ENCODE results near the gene MRPS11.
"Not testable (repeated sequence)": the region's sequence is repeated elsewhere in the genome, so short reads cannot be mapped to it uniquely, and the experiment has no call there.

Gene MRPS11

DNA sequence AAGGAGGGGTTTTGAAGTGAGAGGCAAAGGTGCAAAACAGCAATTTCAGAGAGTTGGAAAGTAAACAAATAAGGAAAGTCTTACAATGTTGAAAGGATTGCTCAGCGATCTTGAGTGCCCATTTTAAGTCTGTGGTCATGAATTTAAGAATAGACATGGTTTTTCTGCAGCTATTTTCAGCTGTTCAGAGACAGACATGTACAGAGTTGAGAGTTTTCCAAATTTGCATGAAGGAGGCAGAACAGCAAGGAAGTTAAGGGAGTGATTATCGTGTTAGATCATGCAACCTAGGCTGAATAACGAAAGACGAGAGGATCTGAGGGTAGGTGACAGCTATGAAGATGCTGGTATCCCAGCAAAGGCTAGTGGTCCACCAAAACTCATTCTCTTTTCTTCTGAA lies 41.8 kb downstream of the MRPS11 start:
- Histone ChIP-seq H3K36me3 (ENCODE audit: control insufficient read depth, insufficient read depth, low read length) (peaks cover 15% of the 10 kb centered on the region), H3K27ac (ENCODE audit: low read depth, low read length) (no peak overlapping the region), H3K4me1 (ENCODE audit: control insufficient read depth, insufficient read depth, low read length) (no peaks in the 10 kb centered on the region), H3K4me3 (ENCODE audit: low read length) (no peak overlapping the region), H3K27me3 (ENCODE audit: control insufficient read depth, insufficient read depth, low read length) (no peaks in the 10 kb centered on the region), H3K9ac (ENCODE audit: low read length) (no peak overlapping the region)

DNA sequence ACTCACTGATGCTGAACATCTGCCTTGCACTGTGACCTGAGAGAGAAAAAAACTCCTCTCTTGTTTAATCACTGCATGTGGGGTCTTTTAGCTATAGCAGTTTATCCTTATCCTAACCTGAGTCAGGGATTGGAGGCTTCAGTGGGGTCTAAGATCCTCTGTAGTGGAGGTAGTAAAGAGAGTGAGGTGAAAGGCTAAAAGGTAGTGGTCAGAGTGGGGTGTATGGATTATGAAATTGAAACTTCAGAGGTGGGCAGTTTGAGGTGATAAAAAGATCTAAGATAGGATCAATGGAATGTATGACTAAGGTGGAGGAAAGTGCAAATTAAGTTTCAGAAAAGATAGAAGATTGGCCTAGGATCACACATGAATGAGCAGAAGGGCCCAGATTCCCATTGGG lies 42.5 kb downstream of the MRPS11 start:
- H3K36me3 ChIP-seq (ENCODE audit: control insufficient read depth, insufficient read depth, low read length), result peaks cover 15% of the 10 kb centered on the region
- no peak overlapping the region for H3K9ac ChIP-seq (ENCODE audit: low read length)
- H3K4me1 ChIP-seq (ENCODE audit: control insufficient read depth, insufficient read depth, low read length), result no peaks in the 10 kb centered on the region
- no peak overlapping the region for H3K4me3 ChIP-seq (ENCODE audit: low read length)
- no peak overlapping the region for H3K27ac ChIP-seq (ENCODE audit: low read depth, low read length)
- H3K27me3 ChIP-seq (ENCODE audit: control insufficient read depth, insufficient read depth, low read length), result no peaks in the 10 kb centered on the region

DNA sequence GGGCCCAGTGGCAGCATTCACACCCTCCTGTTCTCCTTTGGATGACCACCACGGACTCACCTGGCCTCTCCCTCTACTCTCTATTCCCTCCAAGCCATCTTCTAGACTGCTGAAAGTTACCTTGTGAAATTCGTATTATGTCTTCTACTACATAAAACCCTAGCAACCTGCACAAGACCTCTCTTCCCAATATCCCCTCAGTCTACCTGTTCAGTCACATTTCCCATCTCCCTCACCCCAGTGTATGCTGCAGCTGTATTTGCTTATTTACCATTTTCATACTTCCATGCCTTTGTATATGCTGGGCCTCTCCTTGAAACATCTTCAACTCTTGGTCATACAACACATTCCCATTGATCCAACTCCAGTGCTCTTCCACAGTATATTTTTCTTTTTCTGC lies 43.7 kb downstream of the MRPS11 start:
- no peaks in the 10 kb centered on the region for H3K27me3 ChIP-seq (ENCODE audit: control insufficient read depth, insufficient read depth, low read length)
- no peak overlapping the region for H3K4me3 ChIP-seq (ENCODE audit: low read length)
- H3K36me3 ChIP-seq (ENCODE audit: control insufficient read depth, insufficient read depth, low read length), result peaks cover 15% of the 10 kb centered on the region
- no peaks in the 10 kb centered on the region for H3K4me1 ChIP-seq (ENCODE audit: control insufficient read depth, insufficient read depth, low read length)
- H3K9ac ChIP-seq (ENCODE audit: low read length), result no peak overlapping the region
- no peak overlapping the region for H3K27ac ChIP-seq (ENCODE audit: low read depth, low read length)

DNA sequence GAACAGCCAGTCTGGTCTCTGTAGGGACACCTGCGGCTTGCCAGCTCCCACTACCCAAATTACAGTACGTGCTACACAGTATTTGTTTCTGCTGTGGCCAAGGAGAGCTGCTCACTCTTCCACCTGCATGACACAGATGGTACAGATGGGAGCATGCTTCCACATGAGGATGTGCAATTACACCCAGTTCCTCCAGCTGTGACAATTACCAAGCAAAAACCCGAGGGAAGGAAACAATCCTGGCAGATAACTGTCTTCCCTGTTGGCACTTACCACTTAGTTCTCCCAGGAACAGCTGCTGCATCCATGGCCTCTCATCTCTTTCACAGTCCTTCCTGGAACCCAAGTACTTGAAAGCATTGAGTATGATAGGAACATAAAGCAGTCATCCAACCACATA lies 44.6 kb downstream of the MRPS11 start:
- H3K9ac ChIP-seq (ENCODE audit: low read length), result no peak overlapping the region
- H3K36me3 ChIP-seq (ENCODE audit: control insufficient read depth, insufficient read depth, low read length), result peaks cover 15% of the 10 kb centered on the region
- no peak overlapping the region for H3K4me3 ChIP-seq (ENCODE audit: low read length)
- no peaks in the 10 kb centered on the region for H3K4me1 ChIP-seq (ENCODE audit: control insufficient read depth, insufficient read depth, low read length)
- no peaks in the 10 kb centered on the region for H3K27me3 ChIP-seq (ENCODE audit: control insufficient read depth, insufficient read depth, low read length)
- H3K27ac ChIP-seq (ENCODE audit: low read depth, low read length), result no peak overlapping the region

DNA sequence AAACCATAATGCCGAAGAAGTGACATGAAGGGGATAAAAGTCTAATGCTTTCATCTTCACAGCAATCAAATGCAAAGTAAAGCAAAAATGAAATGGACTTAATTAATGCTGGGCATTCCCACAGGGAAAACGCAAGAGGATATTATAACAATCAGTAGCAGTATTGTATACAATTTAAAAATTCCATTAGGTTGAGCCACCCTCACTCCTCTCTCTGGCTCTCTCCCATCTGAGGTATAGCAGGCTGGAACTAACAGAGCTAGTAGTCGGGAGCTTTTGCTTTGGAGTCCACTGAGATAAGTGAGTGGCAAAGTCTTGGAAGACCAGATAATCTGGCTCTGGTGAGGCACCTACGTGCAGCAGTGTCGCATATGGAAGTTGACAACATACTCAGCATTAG lies 45.1 kb downstream of the MRPS11 start:
- Histone ChIP-seq H3K4me1 (ENCODE audit: control insufficient read depth, insufficient read depth, low read length) (no peaks in the 10 kb centered on the region), H3K4me3 (ENCODE audit: low read length) (no peak overlapping the region), H3K27ac (ENCODE audit: low read depth, low read length) (no peak overlapping the region), H3K9ac (ENCODE audit: low read length) (no peak overlapping the region), H3K27me3 (ENCODE audit: control insufficient read depth, insufficient read depth, low read length) (no peaks in the 10 kb centered on the region), H3K36me3 (ENCODE audit: control insufficient read depth, insufficient read depth, low read length) (peaks cover 15% of the 10 kb centered on the region)

DNA sequence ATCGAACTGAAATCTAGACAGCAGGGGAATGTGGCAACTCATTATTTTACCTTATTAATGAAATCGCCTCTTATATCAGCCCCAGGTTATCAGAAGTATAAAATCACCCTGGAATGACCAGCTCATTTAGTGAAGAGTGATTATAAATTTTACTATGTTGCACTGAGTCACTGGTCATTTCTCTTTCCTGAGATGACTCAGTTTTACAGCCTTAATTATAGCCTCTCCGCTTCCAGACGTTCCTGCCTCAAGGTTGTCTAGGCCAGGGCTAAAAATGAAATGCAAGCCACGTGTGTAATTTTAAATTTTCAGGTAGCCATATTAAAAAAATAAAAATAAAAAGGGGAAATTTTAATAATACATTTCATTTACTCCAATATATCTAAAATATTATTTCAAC lies 45.7 kb downstream of the MRPS11 start:
- no peaks in the 10 kb centered on the region for H3K4me1 ChIP-seq (ENCODE audit: control insufficient read depth, insufficient read depth, low read length)
- no peak overlapping the region for H3K9ac ChIP-seq (ENCODE audit: low read length)
- H3K27ac ChIP-seq (ENCODE audit: low read depth, low read length), result no peak overlapping the region
- peaks cover 15% of the 10 kb centered on the region for H3K36me3 ChIP-seq (ENCODE audit: control insufficient read depth, insufficient read depth, low read length)
- no peak overlapping the region for H3K4me3 ChIP-seq (ENCODE audit: low read length)
- H3K27me3 ChIP-seq (ENCODE audit: control insufficient read depth, insufficient read depth, low read length), result no peaks in the 10 kb centered on the region

DNA sequence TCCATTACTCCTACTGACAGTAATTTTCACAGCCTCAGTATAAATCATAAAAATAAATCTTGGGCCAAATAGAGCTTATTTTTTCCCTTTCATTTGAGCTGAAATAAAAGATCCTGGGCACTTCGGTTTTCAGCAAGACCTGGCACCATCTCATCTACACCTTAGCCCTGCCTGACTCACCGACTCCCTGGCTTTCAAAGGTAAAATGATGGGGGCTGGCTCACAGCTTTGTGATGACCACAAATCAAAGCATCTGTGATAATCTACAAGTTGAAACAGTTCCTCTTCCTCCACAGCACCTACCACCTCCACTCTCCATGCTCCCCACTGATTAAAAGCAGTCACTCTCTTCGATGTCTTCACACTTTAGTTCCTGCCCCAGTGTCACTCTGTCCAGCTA lies 51.4 kb downstream of the MRPS11 start:
- Histone ChIP-seq H3K36me3 (ENCODE audit: control insufficient read depth, insufficient read depth, low read length) (no peaks in the 10 kb centered on the region), H3K27me3 (ENCODE audit: control insufficient read depth, insufficient read depth, low read length) (no peaks in the 10 kb centered on the region), H3K9ac (ENCODE audit: low read length) (no peak overlapping the region), H3K4me1 (ENCODE audit: control insufficient read depth, insufficient read depth, low read length) (no peaks in the 10 kb centered on the region), H3K4me3 (ENCODE audit: low read length) (no peak overlapping the region), H3K27ac (ENCODE audit: low read depth, low read length) (no peak overlapping the region)

DNA sequence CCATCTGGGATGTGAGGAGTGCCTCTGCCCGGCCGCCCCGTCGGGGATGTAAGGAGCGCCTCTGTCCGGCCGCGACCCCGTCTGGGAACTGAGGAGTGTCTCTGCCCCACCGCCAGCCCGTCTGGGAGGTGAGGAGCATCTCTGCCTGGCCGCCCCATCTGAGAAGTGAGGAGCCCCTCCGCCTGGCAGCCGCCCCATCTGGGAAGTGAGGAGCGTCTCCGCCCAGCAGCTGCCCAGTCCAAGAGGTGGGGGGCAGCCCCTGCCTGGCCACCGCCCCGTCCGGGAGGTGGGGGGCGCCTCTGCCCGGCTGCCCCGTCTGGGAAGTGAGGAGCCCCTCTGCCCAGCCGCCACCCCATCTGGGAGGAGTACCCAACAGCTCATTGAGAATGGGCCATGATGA lies 56.6 kb downstream of the MRPS11 start:
- H3K36me3 ChIP-seq (ENCODE audit: control insufficient read depth, insufficient read depth, low read length); H3K4me1 ChIP-seq (ENCODE audit: control insufficient read depth, insufficient read depth, low read length): not testable (repeated sequence)

DNA sequence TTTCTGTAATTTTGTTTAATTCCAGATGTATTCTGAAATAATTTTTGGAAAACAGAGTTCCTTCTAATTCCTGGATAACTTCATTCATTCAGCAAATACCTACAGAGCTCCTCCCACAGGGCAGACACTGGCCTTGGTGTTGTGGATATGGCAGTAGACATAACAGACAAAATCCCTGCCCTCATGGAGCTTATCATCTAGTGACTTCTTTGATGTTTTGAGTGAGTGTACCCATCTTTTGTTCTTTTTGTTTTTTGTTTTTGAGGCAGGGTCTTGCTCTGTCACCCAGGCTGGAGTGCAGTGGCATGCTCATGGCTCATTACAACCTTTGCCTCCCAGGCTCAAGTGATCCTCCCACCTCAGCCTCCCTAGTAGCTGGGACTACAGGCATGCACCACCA lies 57.9 kb downstream of the MRPS11 start:
- H3K9ac ChIP-seq (ENCODE audit: low read length), result no peak overlapping the region
- H3K27me3 ChIP-seq (ENCODE audit: control insufficient read depth, insufficient read depth, low read length), result no peaks in the 10 kb centered on the region
- H3K36me3 ChIP-seq (ENCODE audit: control insufficient read depth, insufficient read depth, low read length), result peaks cover 4% of the 10 kb centered on the region
- no peak overlapping the region for H3K4me3 ChIP-seq (ENCODE audit: low read length)
- H3K27ac ChIP-seq (ENCODE audit: low read depth, low read length), result no peak overlapping the region
- H3K4me1 ChIP-seq (ENCODE audit: control insufficient read depth, insufficient read depth, low read length), result no peaks in the 10 kb centered on the region

More for the DNA sequence above, 56.6 kb downstream of the MRPS11 start:
- H3K4me3 ChIP-seq (ENCODE audit: low read length); H3K9ac ChIP-seq (ENCODE audit: low read length); H3K27ac ChIP-seq (ENCODE audit: low read depth, low read length); H3K27me3 ChIP-seq (ENCODE audit: control insufficient read depth, insufficient read depth, low read length): not testable (repeated sequence)

DNA sequence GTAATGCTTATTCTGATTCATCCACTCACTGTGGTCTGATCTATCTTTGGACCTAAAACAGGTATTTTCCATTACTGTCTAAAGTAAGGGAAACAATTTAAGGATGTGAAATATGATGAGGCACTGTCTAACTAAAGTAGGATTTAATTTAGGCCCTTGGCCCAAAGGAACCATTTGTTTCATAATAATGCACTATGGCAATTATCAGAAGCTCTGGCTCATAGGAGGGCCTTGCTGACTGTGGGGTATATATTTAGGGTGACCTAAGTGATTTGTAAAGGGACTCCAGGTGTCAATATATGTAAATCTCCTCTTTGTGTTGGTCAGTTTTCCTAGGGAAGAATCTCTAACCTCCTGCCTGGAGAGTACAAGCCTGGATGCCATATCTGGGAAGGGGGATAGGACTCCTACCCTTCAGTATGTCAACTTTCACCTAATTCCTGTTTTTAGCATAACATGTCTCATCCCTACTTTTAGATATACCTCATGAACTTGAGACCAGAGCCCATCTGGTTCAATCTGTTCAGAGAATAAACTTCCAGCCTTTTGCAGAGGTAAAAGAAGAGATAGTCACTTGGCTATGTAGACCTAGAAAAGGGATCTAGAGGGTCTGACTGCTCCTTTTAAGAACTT lies 58.9 kb downstream of the MRPS11 start:
- H3K4me1 ChIP-seq (ENCODE audit: control insufficient read depth, insufficient read depth, low read length), result no peaks in the 10 kb centered on the region
- no peaks in the 10 kb centered on the region for H3K27me3 ChIP-seq (ENCODE audit: control insufficient read depth, insufficient read depth, low read length)
- H3K36me3 ChIP-seq (ENCODE audit: control insufficient read depth, insufficient read depth, low read length), result peaks cover 11% of the 10 kb centered on the region
- H3K9ac ChIP-seq (ENCODE audit: low read length), result no peak overlapping the region
- H3K27ac ChIP-seq (ENCODE audit: low read depth, low read length), result no peak overlapping the region
- no peak overlapping the region for H3K4me3 ChIP-seq (ENCODE audit: low read length)

DNA sequence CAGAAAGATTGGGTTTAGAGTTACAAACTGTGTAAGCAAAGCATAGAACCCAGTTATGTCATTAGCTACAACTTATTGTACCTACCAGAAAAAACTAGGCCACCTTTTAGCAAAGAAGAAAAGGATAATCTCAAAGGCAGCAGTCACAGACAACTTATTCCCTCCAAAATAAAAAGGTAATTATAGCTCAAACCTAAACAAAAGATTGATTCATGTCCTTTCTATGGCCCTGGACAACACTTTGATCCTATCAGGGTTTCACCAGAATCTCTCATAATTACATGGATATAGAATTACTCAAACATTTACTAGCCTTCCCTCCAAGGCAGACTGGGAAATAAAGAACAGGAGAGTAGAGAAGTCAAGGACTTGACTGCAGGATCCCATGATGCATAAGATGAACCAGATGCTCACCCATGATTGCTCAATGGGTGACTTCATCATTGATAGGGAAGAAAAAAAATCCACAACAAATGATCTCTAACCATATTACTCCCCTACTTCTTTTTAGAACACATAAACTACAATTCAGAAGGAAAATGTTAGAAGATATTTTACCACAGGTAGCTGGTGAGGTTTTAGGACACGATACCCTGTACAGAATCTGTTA lies 61.6 kb downstream of the MRPS11 start:
- H3K27me3 ChIP-seq (ENCODE audit: control insufficient read depth, insufficient read depth, low read length), result no peaks in the 10 kb centered on the region
- H3K9ac ChIP-seq (ENCODE audit: low read length), result no peak overlapping the region
- no peak overlapping the region for H3K27ac ChIP-seq (ENCODE audit: low read depth, low read length)
- no peak overlapping the region for H3K4me3 ChIP-seq (ENCODE audit: low read length)
- peaks cover 11% of the 10 kb centered on the region for H3K36me3 ChIP-seq (ENCODE audit: control insufficient read depth, insufficient read depth, low read length)
- H3K4me1 ChIP-seq (ENCODE audit: control insufficient read depth, insufficient read depth, low read length), result no peaks in the 10 kb centered on the region
